IMR-90 (cell line): Measurements from ENCODE around the gene OPCML.

ENCODE experiments used
- BHLHE40 ChIP-seq: fragments of 150-350 bp; IDR thresholded peaks from 2 replicates; pipeline ENCODE4 v1.6.1; 2016; ENCODE audit warnings: mild to moderate bottlenecking, low read depth, low read length
- CEBPB ChIP-seq: IDR thresholded peaks from 2 replicates; pipeline ENCODE4 v1.6.1; 2012; ENCODE audit warnings: low read depth, low read length, improper control_type of control experiment
- CTCF ChIP-seq: conservative IDR thresholded peaks from 2 replicates; pipeline ENCODE4 v1.5.1; 2012; ENCODE audit warnings: mild to moderate bottlenecking, low read depth, low read length, improper control_type of control experiment
- ELK1 ChIP-seq: fragments of 150-350 bp; IDR thresholded peaks from 2 replicates; pipeline ENCODE4 v1.6.1; 2016; ENCODE audit warnings: low read depth, mild to moderate bottlenecking, low read length, moderate library complexity, borderline replicate concordance
- FOS ChIP-seq: fragments of 150-350 bp; IDR thresholded peaks from 2 replicates; pipeline ENCODE4 v1.6.1; 2016; ENCODE audit warnings: low read depth, low read length
- MAFK ChIP-seq: IDR thresholded peaks from 2 replicates; pipeline ENCODE4 v1.6.1; 2012; ENCODE audit warnings: low read depth, low read length, improper control_type of control experiment
- MAZ ChIP-seq: IDR thresholded peaks from 2 replicates; pipeline ENCODE4 v1.6.1; 2012; ENCODE audit warnings: low read depth, mild to moderate bottlenecking, low read length, improper control_type of control experiment, moderate library complexity, borderline replicate concordance
- POLR2A ChIP-seq: IDR thresholded peaks from 2 replicates; pipeline ENCODE4 v1.6.1; 2012; ENCODE audit warnings: mild to moderate bottlenecking, low read depth, low read length
- RAD21 ChIP-seq: IDR thresholded peaks from 2 replicates; pipeline ENCODE4 v1.6.1; 2012; ENCODE audit warnings: low read length, improper control_type of control experiment
- RCOR1 ChIP-seq: IDR thresholded peaks from 2 replicates; pipeline ENCODE4 v1.6.1; 2012; ENCODE audit warnings: mild to moderate bottlenecking, low read length, improper control_type of control experiment; ENCODE audit not compliant: insufficient replicate concordance
- SMC3 ChIP-seq: fragments of 150-350 bp; IDR thresholded peaks from 2 replicates; pipeline ENCODE4 v1.6.1; 2016; ENCODE audit warnings: low read depth, mild to moderate bottlenecking, antibody characterized with exemption, low read length, moderate library complexity
- USF2 ChIP-seq: fragments of 150-350 bp; IDR thresholded peaks from 2 replicates; pipeline ENCODE4 v1.6.1; 2017; ENCODE audit warnings: mild to moderate bottlenecking, antibody characterized with exemption, low read length, low read depth

GRCh38 chr11:133337193-133337592 is 195.1 kb downstream of the OPCML start:
- TF ChIP-seq POLR2A: no peak
- no peak for TF ChIP-seq CTCF
- TF ChIP-seq FOS: no peak
- no peak for TF ChIP-seq USF2
- TF ChIP-seq RCOR1: no peak
- no peak for TF ChIP-seq BHLHE40
- TF ChIP-seq MAFK: no peak
- TF ChIP-seq MAZ: no peak
- no peak for TF ChIP-seq ELK1
- no peak for TF ChIP-seq CEBPB
- no peak for TF ChIP-seq RAD21
- no peak for TF ChIP-seq SMC3
